ENCODE data around the gene BTG2.

Gene BTG2

GRCh38 chr1:203288400-203288799 lies 16.9 kb upstream of the BTG2 start:
- H3K4me3 ChIP-seq (ENCODE audit: low read depth, low read length): no peak overlapping the region
- H3K27me3 ChIP-seq (replicated peaks): peaks cover 5% of the 10 kb centered on the region
- TF ChIP-seq, protein P1, sequence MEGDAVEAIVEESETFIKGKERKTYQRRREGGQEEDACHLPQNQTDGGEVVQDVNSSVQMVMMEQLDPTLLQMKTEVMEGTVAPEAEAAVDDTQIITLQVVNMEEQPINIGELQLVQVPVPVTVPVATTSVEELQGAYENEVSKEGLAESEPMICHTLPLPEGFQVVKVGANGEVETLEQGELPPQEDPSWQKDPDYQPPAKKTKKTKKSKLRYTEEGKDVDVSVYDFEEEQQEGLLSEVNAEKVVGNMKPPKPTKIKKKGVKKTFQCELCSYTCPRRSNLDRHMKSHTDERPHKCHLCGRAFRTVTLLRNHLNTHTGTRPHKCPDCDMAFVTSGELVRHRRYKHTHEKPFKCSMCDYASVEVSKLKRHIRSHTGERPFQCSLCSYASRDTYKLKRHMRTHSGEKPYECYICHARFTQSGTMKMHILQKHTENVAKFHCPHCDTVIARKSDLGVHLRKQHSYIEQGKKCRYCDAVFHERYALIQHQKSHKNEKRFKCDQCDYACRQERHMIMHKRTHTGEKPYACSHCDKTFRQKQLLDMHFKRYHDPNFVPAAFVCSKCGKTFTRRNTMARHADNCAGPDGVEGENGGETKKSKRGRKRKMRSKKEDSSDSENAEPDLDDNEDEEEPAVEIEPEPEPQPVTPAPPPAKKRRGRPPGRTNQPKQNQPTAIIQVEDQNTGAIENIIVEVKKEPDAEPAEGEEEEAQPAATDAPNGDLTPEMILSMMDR (IDR thresholded peaks at IDR 0.05; ENCODE audit: low read depth, low read length, missing control alignments): no peak
- H3K36me3 ChIP-seq (replicated peaks): no peaks in the 10 kb centered on the region
- in situ Hi-C loops (cut with HindIII; ENCODE audit: low pct_ligation_motif_present, low sequenced_read_pairs): no loop called here
- no peak overlapping the region for H3K27ac ChIP-seq
- DNase-seq: no peak

DNA sequence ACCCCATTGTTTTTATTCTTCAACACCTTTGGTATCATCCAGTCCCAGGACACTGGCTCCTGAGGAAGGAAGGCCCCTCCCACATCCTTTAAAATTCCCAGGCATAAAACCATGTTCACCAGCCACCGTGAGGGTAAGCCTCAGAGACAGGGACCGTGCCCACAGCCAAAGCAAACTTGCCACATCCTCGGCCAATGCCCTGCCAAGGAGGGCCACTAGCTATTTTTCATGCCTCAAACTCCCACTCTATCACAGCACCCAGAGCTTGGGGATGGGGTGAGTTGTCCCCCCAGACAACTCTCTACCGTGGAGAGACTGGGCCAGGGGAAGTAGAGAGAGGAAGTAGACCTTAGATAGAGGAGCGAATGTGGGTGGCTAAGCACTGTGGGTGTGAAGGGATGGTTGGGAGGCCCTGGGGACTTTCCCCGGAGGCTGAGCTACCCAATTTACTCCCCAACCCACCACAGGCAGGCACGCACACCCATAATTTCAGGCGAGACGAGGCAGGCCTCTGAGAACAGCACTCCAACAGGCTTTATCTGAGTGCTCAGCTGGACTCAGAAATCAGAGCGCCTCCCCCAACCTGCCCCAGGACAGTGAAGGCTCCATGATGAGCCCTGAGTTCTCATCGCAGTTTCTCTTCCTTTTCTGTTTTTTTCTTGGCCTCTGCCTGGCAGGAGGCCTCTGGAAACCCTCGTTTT lies 15.9 kb upstream of the BTG2 start:
- in situ Hi-C loops (cut with HindIII; ENCODE audit: low pct_ligation_motif_present, low sequenced_read_pairs): no loop called here
- H3K4me3 ChIP-seq (ENCODE audit: low read depth, low read length): no peak overlapping the region
- peaks cover 4% of the 10 kb centered on the region for H3K27me3 ChIP-seq (replicated peaks)

GRCh38 chr1:203289982-203290260 lies 15.4 kb upstream of the BTG2 start:
- Histone ChIP-seq H3K36me3 (replicated peaks) (no peaks in the 10 kb centered on the region), H3K27me3 (replicated peaks) (peaks cover 2% of the 10 kb centered on the region), H3K27ac (no peak overlapping the region), H3K4me3 (ENCODE audit: low read depth, low read length) (no peak overlapping the region)
- TF ChIP-seq, protein P1 (IDR thresholded peaks at IDR 0.05; ENCODE audit: low read depth, low read length, missing control alignments): no peak
- DNase-seq: no peak
- in situ Hi-C loops (cut with HindIII; ENCODE audit: low pct_ligation_motif_present, low sequenced_read_pairs): no loop called here

More for the DNA sequence above, 15.9 kb upstream of the BTG2 start:
- TF ChIP-seq, protein P1 (IDR thresholded peaks at IDR 0.05; ENCODE audit: low read depth, low read length, missing control alignments): no peak
- Histone ChIP-seq H3K27ac (no peak overlapping the region), H3K36me3 (replicated peaks) (no peaks in the 10 kb centered on the region)
- DNase-seq: no peak

DNA sequence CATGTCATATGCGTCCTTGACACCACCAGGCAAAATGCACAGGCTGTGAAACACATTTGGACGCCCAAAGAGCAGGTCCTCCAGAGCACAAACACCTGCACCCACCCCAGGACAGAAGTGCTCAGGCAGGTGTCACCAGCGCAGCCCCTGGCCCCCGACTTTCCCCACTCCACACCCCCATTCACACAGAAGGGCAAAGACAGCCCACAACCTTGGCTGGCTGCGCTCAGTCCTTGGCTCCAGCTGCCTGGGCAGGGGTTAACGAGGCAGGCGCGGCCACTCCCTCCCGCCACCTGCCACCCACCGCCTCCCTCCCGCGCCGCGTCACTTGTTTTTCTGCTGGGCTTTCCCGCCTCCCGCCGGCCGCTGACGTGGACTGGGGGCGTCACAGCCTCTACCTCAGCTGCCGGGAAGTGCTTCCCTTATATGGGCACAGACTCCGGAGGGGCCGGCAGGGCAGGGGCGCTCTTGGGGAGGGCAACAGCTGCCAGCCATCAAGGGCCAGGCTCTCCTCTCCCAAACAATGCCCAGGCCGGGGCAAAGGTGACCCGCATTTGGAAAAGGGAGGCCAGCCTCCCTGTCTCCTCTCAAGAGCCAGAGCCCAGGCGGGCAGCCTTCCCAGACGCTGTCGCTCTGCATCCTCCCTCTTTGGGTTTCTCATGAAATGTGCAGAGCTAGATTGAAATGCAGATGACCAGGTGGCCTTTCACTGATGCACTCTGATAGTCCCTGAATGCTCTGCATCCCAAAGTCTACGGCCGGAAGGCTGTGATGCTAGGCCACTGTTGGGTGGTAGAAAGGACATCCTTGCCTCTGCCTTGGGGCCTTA lies 14.8 kb upstream of the BTG2 start:
- no peak overlapping the region for H3K27ac ChIP-seq
- H3K36me3 ChIP-seq (replicated peaks): no peaks in the 10 kb centered on the region
- DNase-seq: peak; percentile 51
- in situ Hi-C loops (cut with HindIII; ENCODE audit: low pct_ligation_motif_present, low sequenced_read_pairs): no loop called here
- TF ChIP-seq, protein P1 (IDR thresholded peaks at IDR 0.05; ENCODE audit: low read depth, low read length, missing control alignments): no peak
- peak overlapping the region; percentile 30 for H3K4me3 ChIP-seq (ENCODE audit: low read depth, low read length)
- peaks cover 2% of the 10 kb centered on the region for H3K27me3 ChIP-seq (replicated peaks)

GRCh38 chr1:203291201-203292096 lies 13.9 kb upstream of the BTG2 start:
- DNase-seq: no peak
- no peak overlapping the region for H3K4me3 ChIP-seq (ENCODE audit: low read depth, low read length)
- H3K27ac ChIP-seq: no peak overlapping the region
- TF ChIP-seq, protein P1 (IDR thresholded peaks at IDR 0.05; ENCODE audit: low read depth, low read length, missing control alignments): no peak
- H3K36me3 ChIP-seq (replicated peaks): no peaks in the 10 kb centered on the region
- peaks cover 2% of the 10 kb centered on the region for H3K27me3 ChIP-seq (replicated peaks)
- in situ Hi-C loops (cut with HindIII; ENCODE audit: low pct_ligation_motif_present, low sequenced_read_pairs): no loop called here
